ENCODE data around the gene HSBP1. TPM values are rescaled to one million over a fixed set of nuclear protein-coding genes. Genes with fewer than 3 reads are reported as not detected.

The HSBP1 gene
- total RNA-seq, 1 experiment from 2014 or later = 197 TPM

- POLR2A ChIA-PET = no interaction called here
- Mint-ChIP-seq H3K4me3 (no peak overlapping the region), H3K9me3 (0 out of 2 replicates have a peak, but pooled peaks cover 3% of the 10 kb centered on the region), H3K4me1 (peaks cover 71% of the 10 kb centered on the region), H3K36me3 (no peaks in the 10 kb centered on the region), H3K27me3 (ENCODE audit: low read depth) (no peaks in the 10 kb centered on the region; the same call in 1 of the 2 replicates), H3K27ac (peak overlapping the region; percentile 30; the same call in 1 of the 2 replicates)
- ATAC-seq = peak; percentile 18; the same call in 1 of the 2 replicates
- CTCF ChIA-PET = interaction anchor here (1.0 to 1.2 kb wide), 2 partner anchors 16 to 452 kb away, joined by 3 to 5 read pairs; no protein-coding TSS in a partner anchor
- DNase-seq (ENCODE audit: low spot score) = no peak
- TF ChIP-seq ZNF317 (CRISPR knock-in tag; IDR thresholded peaks at IDR 0.05; ENCODE audit: borderline replicate concordance, low read depth) (no peak), ESRRA (CRISPR knock-in tag; IDR thresholded peaks at IDR 0.05; ENCODE audit: borderline replicate concordance) (no peak)
Measured at GRCh38 chr16:83847371-83848225, 39.8 kb downstream of the HSBP1 start.

- Mint-ChIP-seq H3K4me3 (no peak overlapping the region), H3K4me1 (peaks cover 60% of the 10 kb centered on the region), H3K9me3 (0 out of 2 replicates have a peak, but pooled peaks cover 3% of the 10 kb centered on the region), H3K36me3 (no peaks in the 10 kb centered on the region), H3K27me3 (ENCODE audit: low read depth) (no peaks in the 10 kb centered on the region; the same call in 1 of the 2 replicates), H3K27ac (peak overlapping the region; percentile 84; the same call in 1 of the 2 replicates)
- POLR2A ChIA-PET = no interaction called here
- ATAC-seq (no peak), DNase-seq (ENCODE audit: low spot score) (no peak)
- CTCF ChIA-PET = interaction anchor here (1.2 kb wide), 1 partner anchor 104 kb away, joined by 3 read pairs; no protein-coding TSS in a partner anchor
- TF ChIP-seq USF1 (CRISPR knock-in tag; IDR thresholded peaks at IDR 0.05) = no peak
- TF ChIP-seq, protein P1, sequence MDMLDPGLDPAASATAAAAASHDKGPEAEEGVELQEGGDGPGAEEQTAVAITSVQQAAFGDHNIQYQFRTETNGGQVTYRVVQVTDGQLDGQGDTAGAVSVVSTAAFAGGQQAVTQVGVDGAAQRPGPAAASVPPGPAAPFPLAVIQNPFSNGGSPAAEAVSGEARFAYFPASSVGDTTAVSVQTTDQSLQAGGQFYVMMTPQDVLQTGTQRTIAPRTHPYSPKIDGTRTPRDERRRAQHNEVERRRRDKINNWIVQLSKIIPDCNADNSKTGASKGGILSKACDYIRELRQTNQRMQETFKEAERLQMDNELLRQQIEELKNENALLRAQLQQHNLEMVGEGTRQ (CRISPR knock-in tag; IDR thresholded peaks at IDR 0.05) = peak; percentile 48
Measured at GRCh38 chr16:83849421-83849820, 41.6 kb downstream of the HSBP1 start.

- no peak for TF ChIP-seq ERG (CRISPR knock-in tag; IDR thresholded peaks at IDR 0.05)
- TF ChIP-seq ZNF232 (CRISPR knock-in tag; IDR thresholded peaks at IDR 0.05) = no peak
- ChIA-PET CTCF (interaction anchor here (0.8 kb wide), 1 partner anchor 36 kb away, joined by 3 read pairs; no protein-coding TSS in a partner anchor), POLR2A (no interaction called here)
- H3K4me1 Mint-ChIP-seq = peaks cover 59% of the 10 kb centered on the region
- no peaks in the 10 kb centered on the region; the same call in 1 of the 2 replicates for H3K27me3 Mint-ChIP-seq (ENCODE audit: low read depth)
- no peak for ATAC-seq
- H3K27ac Mint-ChIP-seq = no peak overlapping the region
- no peaks in the 10 kb centered on the region for H3K36me3 Mint-ChIP-seq
- H3K4me3 Mint-ChIP-seq = no peak overlapping the region
- H3K9me3 Mint-ChIP-seq = 0 out of 2 replicates have a peak, but pooled peaks cover 3% of the 10 kb centered on the region
- no peak for DNase-seq (ENCODE audit: low spot score)
Measured at GRCh38 chr16:83850947-83851346, 43.2 kb downstream of the HSBP1 start.

DNA sequence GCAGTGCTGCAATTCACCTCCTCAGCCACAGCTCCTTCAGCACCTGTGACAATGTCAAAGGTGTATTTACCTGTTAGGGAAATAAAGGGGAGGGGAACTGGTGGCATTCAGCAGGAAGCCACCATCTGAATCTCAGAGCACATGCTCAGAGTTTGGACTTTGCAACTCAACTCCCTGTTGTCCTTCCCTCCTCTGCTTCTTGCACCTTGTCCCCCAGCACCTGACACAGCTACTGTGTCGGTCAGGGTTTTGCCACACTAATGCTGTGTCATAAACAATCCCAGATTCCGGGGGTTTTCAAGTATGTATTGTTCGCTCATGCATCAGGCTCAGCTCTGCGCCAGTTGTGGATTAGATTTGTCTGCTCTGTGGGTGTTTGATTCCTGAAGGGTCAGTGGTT, 43.7 kb downstream of the HSBP1 start:
- Mint-ChIP-seq H3K4me3 (no peak overlapping the region), H3K36me3 (no peaks in the 10 kb centered on the region), H3K27ac (0 out of 2 replicates have a peak overlapping the region, but pooled peaks have one; percentile 10), H3K9me3 (0 out of 2 replicates have a peak, but pooled peaks cover 3% of the 10 kb centered on the region), H3K27me3 (ENCODE audit: low read depth) (no peaks in the 10 kb centered on the region; the same call in 1 of the 2 replicates), H3K4me1 (peaks cover 59% of the 10 kb centered on the region)
- CTCF ChIA-PET = interaction anchor here (0.8 kb wide), 1 partner anchor 35 kb away, joined by 3 read pairs; no protein-coding TSS in a partner anchor
- ATAC-seq (peak; percentile 16), DNase-seq (ENCODE audit: low spot score) (no peak)
- TF ChIP-seq SMAD4 (CRISPR knock-in tag; IDR thresholded peaks at IDR 0.05) (no peak), TEAD4 (CRISPR knock-in tag; IDR thresholded peaks at IDR 0.05) (no peak), GABPB1 (CRISPR knock-in tag; IDR thresholded peaks at IDR 0.05) (no peak), ZNF232 (CRISPR knock-in tag; IDR thresholded peaks at IDR 0.05) (no peak), ZBTB21 (CRISPR knock-in tag; IDR thresholded peaks at IDR 0.05; ENCODE audit: borderline replicate concordance) (no peak), GRHL2 (CRISPR knock-in tag; IDR thresholded peaks at IDR 0.05; ENCODE audit: insufficient replicate concordance, severe bottlenecking) (no peak), TCF7 (CRISPR knock-in tag; IDR thresholded peaks at IDR 0.05; ENCODE audit: low read depth) (no peak)
- TF ChIP-seq, protein P2, sequence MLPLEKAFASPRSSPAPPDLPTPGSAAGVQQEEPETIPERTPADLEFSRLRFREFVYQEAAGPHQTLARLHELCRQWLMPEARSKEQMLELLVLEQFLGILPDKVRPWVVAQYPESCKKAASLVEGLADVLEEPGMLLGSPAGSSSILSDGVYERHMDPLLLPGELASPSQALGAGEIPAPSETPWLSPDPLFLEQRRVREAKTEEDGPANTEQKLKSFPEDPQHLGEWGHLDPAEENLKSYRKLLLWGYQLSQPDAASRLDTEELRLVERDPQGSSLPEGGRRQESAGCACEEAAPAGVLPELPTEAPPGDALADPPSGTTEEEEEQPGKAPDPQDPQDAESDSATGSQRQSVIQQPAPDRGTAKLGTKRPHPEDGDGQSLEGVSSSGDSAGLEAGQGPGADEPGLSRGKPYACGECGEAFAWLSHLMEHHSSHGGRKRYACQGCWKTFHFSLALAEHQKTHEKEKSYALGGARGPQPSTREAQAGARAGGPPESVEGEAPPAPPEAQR (CRISPR knock-in tag; IDR thresholded peaks at IDR 0.05) = no peak
- TF ChIP-seq, protein P3, sequence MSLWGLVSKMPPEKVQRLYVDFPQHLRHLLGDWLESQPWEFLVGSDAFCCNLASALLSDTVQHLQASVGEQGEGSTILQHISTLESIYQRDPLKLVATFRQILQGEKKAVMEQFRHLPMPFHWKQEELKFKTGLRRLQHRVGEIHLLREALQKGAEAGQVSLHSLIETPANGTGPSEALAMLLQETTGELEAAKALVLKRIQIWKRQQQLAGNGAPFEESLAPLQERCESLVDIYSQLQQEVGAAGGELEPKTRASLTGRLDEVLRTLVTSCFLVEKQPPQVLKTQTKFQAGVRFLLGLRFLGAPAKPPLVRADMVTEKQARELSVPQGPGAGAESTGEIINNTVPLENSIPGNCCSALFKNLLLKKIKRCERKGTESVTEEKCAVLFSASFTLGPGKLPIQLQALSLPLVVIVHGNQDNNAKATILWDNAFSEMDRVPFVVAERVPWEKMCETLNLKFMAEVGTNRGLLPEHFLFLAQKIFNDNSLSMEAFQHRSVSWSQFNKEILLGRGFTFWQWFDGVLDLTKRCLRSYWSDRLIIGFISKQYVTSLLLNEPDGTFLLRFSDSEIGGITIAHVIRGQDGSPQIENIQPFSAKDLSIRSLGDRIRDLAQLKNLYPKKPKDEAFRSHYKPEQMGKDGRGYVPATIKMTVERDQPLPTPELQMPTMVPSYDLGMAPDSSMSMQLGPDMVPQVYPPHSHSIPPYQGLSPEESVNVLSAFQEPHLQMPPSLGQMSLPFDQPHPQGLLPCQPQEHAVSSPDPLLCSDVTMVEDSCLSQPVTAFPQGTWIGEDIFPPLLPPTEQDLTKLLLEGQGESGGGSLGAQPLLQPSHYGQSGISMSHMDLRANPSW (CRISPR knock-in tag; conservative IDR thresholded peaks at IDR 0.05; ENCODE audit: low read depth) = no peak
- TF ChIP-seq, protein P4, sequence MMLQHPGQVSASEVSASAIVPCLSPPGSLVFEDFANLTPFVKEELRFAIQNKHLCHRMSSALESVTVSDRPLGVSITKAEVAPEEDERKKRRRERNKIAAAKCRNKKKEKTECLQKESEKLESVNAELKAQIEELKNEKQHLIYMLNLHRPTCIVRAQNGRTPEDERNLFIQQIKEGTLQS (CRISPR knock-in tag; conservative IDR thresholded peaks at IDR 0.05) = no peak
- POLR2A ChIA-PET = no interaction called here

Data from WTC11 (cell line).